GM18498 (cell line): Measurements from ENCODE around the gene FOXRED1.
A peak's percentile ranks its signal among the peaks of the same experiment; 100 is the strongest.

Source experiments
- ATAC-seq: cut with Tn5 transposase; IDR thresholded peaks from one replicate; pipeline ENCODE4 v1.9.1; 2021; ENCODE audit warnings: mild to moderate bottlenecking, moderate library complexity; ENCODE audit not compliant: unreplicated experiment

Gene FOXRED1

DNA sequence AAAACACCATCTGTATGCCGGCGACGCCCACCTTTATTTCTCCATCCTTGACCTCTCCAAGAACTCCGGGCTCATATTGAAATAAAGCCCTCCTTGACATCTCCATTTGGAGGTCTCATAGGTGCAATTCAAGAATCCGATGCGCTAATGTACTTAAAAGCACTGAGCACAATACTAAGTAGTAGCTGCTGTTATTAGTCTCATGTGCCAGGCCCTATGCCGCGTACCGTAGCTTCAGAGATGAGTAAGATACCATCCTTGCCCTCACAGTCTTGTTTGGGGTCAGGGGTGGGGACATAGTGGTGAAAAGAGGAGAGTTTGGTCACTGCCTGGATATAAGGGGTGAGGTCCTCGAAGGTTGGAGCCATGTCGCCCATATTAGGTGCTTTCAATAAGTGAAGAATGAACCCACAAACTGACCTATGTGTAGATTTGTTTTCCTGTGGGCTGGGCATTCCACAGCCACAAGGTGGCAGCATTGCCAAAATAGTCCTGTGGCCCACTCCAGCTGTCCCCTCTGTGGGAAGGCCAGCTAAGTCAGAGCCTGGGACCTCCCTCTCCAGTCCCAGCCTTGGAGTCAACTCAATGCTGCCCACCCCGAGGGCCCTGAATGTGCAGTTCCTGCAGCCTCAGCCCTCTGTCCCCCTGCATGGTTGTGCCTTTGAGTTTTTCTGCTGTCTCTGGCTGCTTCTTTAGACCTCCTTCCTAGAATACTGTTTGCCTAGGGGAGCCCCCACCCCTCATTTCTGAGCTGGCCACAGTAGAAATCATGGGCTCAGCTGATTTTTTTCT, 41.4 kb downstream of the FOXRED1 start:
- peak; percentile 32 for ATAC-seq

DNA sequence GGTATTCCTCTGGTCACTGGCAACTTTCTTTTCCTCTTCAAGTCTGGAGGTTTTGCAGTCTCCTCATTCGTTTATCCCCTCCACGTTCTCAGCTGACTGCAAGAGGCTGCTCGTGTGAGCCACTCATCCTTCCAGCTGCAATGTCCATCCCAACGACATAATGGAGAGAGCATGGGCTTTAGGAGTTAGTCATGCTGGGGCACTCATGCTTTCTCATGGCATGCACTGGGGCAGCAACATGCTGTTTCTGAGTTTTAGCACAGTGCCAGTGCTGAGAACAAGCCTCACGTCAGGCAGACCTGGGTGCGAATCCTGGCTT, 42.0 kb downstream of the FOXRED1 start:
- ATAC-seq = no peak

DNA sequence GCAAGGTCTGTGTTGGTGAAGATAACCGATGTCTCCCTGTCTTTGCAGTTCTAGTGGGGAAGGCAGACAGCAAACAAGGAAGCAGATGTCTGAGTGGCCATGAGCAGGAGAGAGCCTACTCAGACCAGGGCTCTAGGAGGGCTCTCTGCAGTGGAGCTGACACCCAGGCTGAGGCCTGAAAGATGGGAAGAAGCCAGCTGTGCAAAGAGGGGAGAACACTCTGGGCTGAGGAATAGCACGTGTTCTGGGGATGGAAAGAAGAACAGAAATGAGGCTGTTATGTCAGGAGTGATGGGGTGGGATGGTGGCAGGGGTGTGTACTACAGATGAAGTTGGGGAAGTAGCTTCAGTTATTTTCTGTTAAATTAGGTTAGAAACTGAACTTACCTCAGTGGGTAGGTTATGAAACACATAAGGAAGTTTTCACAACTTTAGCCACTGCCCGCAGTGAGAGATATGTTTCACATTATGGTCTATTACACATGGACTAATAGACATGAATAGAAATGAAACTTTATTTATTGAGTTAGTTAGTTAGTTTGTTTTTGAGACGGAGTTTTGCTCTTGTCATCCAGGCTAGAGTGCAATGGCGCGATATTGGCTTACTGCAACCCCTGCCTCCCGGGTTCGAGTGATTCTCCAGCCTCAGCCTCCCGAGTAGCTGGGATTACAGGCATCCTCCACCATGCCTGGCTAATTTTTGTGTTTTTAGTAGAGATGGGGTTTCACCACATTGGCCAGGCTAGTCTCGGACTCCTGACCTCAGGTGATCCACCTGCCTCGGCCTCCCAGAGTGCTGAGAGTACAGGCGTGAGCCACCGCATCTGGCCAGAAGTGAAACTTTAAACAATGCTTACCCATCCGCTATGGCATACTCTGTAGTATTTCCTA, 42.7 kb downstream of the FOXRED1 start:
- ATAC-seq = peak; percentile 78

DNA sequence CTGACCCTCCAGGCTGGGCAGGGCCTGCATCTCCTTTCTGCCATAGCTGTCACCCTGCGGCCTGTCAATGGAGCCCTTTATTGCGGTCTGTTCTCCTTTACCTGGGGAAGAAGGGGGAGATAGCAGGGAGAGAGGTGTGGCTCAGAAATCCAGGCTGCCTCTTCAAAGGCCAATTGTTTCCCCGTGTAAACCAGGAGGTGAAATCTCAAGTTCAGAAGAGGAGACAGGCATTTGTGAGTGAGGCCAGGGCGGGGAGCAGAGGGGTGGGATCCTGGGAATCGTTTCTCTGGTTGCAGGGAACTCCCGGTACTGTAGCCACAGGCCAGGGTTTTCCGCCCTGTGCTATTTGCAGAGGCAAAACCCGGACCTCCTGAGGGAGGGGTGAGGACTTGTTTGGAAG, 44.0 kb downstream of the FOXRED1 start:
- ATAC-seq = no peak

DNA sequence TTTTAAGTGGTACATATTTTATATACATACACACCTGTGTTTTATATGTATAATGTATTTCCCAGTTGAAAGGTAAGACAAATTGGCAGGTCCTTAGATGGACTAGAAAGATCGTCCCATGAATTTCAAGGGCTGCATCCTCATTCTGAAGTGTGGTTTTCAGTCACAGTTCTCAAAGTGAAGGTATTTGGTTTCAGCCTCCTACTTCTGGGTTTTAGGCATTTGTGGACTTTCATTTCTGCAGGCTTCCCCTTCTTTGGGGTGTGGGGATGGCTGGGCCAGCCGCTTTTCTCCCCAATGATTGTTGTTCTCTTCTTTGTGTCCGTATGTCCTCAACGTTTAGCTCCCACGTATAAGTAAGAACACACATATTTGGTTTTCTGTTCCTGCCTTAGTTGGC, 44.9 kb downstream of the FOXRED1 start:
- no peak for ATAC-seq

DNA sequence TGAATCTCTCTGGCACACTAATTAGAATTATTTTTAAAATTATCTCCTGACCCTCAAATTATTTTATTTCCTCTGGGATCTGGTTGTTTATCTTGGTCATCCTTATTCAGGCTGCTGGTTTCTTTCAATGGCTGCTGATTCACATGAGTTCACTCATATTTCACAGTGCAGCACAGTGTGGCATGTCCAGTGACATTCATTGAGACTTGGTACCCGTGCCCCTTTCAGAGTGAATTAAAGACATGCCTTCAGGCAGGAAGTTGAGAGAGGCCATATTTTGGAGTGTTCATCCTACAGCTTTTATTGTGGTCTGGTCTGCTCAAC, 48.4 kb downstream of the FOXRED1 start:
- ATAC-seq = no peak

DNA sequence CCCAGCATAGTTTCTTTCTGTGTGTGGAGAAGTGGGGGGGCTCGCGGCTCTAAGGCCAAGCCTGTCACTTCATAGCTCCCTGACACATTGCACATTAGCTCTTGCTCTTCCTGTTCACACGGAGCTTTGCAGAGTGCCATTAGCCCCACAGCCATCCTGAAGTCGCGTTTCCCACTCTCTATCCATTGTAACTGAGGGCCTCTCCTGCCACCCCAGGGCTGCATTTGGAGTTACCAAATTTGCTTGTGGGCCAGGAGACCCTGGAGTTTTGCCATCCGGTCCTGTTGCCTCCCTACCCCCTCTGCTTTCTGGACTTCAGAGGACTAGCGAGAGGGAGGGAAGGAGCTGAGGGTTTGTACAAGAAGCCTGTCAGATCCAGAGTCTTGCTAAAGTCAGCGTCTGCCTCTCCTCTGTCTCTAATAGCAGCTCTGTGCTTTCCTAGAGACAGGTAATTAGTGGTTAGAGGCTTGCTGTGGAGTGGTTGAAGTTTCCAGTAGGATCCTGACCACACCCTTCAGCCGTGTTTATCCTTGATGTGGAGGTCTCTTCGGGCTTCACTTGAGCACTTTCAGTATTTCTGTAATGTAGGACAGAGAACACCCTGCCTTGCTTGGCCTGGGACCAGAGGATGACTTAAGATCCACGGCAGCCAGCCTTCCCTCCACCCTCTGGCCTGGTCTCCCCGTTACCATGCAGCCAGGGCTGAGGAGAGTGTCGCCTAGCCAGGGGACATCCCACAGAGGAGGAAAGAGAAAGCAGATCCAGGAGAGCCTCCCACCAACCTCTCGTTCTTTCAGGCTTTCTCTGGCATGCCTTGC, 49.0 kb downstream of the FOXRED1 start:
- ATAC-seq = peak; percentile 34

DNA sequence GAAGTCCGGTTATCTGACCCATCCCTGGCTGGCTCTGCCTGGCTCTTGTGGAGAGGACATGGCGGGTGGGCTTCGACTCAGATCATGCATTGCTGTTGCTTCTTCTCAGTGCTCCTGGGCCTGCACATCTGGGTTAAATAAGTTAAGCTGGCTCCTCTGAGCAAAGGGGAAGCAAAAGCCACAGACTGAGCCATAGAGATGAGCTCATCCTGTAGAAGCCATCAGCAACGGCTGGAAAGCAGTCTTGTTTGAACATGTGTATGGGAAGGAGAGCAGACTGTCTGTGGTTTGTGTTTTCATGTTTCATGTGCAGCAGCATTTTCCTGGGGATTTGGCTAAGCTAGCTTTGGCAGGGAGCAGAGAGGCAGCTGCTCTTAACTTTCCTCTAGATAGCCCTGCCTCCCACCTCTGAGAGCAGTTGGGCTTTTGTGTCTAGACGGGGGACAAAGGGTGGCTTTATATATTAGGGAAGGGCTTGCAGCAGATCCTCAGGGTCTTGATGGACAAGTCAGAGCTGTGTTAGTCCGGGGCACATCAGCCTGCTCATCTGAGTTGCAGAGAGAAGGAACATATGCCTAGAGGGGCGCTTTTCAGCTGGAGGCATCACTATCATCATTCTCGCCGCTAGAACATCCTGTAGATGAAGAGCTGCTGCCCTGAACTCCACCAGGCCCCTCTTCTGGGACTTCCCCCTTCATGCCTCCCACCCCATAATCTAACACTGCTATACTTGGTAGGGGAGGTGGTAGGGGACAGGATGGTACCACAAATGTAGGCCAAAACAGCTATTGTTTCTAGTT, 49.8 kb downstream of the FOXRED1 start:
- peak; percentile 89 for ATAC-seq

DNA sequence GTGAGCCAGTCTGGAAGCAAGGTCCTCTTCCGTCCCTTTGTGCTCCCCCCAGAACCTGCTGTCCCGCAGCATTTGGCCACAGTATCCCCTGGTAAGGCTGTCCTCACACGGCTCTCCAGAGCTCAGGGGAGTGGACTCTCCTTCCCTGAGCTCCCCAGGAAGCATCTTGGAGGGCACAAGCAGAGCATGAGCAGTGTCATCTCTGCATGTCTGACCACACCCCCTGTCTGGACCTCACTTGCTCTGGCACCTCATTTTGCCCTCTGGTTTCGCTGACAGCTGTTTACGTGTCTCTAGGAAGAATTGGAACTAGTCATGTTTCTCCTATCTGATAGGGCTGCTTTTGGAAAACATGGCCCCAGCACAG, 50.4 kb downstream of the FOXRED1 start:
- ATAC-seq = no peak

DNA sequence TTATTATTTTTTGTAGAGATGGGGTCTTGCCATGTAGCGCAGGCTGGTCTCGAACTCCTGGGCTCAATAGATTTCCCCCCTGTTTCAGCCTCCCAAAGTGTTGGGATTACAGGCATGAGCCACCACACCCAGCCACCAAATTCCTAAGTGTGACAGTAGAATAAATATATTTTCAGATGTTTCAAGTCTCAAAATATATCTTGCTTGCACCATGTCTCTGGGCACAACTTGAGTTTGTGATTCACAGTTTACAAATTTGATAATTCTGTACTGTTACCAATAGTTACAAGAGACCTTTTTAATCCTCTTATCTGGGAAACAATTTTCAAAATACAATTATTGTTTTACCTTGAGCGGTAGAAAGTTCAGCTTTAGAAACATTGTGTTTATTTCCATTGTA, 54.0 kb downstream of the FOXRED1 start:
- ATAC-seq = no peak

DNA sequence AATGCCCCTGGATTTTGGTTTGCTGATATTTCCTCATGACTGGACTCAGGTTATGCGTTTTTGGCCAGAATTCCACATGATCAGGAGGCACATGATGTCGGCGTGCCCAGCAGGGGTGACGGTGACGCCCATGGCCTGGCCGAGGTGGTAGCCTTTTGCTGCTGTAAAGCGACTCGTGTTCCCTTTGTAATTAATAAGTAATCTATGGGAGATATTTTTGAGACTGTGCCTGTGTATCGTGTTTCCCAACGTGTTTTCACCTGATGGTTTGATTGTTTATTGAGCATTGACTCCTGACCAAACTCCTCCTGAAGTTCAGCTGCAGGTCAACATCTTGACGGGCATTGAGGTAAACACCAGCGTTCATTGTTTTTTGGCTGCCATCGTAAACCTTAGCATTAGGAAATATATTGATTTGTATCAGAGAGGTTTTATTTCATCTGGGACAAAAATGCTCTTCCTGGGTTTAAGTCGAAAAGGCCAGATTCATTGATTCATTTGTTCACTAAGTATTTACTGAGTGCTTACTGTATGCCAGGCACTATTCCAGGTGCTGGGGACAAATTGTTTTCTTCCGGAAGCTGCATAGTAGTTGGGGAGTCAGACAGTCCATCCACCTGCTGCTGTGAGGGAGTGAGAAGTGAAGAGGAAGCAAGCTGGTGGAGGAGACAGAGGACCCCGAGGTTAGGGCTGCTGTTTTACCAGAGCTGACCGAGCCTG, 58.5 kb downstream of the FOXRED1 start:
- ATAC-seq = no peak
